ENCODE measurements around the gene ETHE1. TPM values are rescaled to one million over a fixed set of nuclear protein-coding genes. Genes with fewer than 3 reads are reported as not detected.

Gene ETHE1
- total RNA-seq, 1 donor: 52.1 TPM

DNA sequence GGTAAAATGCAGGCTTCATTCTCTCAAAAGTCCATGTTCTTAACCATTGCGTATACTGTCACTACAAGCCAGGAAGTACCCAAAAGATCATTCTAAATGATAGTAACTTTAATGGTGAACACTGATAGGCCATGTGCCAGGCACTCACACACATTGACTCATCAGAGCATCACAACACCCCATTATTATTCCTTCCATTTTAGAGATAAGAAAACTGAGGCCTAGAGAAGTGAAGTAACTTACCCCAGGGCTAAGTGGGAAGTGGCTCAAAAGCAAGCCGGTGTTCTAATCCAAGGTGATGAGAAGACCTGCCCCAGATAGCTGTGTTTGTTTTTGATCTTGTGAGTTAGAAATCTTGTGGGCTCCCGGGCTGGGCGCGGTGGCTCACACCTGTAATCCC, 21.1 kb downstream of the ETHE1 start:
- TF ChIP-seq, protein P1, sequence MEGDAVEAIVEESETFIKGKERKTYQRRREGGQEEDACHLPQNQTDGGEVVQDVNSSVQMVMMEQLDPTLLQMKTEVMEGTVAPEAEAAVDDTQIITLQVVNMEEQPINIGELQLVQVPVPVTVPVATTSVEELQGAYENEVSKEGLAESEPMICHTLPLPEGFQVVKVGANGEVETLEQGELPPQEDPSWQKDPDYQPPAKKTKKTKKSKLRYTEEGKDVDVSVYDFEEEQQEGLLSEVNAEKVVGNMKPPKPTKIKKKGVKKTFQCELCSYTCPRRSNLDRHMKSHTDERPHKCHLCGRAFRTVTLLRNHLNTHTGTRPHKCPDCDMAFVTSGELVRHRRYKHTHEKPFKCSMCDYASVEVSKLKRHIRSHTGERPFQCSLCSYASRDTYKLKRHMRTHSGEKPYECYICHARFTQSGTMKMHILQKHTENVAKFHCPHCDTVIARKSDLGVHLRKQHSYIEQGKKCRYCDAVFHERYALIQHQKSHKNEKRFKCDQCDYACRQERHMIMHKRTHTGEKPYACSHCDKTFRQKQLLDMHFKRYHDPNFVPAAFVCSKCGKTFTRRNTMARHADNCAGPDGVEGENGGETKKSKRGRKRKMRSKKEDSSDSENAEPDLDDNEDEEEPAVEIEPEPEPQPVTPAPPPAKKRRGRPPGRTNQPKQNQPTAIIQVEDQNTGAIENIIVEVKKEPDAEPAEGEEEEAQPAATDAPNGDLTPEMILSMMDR (IDR thresholded peaks at IDR 0.05; ENCODE audit: extremely low read depth, low read depth, low read length): no peak
- Histone ChIP-seq H3K9me3 (ENCODE audit: low read depth, low read length) (no peaks in the 10 kb centered on the region), H3K27me3 (ENCODE audit: insufficient read depth, low read length) (no peaks in the 10 kb centered on the region)

DNA sequence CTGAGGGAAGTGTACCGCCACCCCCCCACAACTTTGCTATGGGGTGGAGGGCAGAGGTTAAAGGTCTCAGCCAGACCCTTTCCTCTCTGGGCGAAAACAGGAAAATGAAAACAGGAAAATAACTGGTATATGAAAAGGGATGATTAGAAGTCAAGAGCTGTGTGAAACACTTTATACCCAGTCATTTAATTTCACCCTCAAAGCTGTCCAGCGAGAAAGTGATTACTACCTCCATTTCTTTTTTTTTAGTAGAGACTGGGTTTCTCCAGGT, 21.9 kb downstream of the ETHE1 start:
- Histone ChIP-seq H3K27me3 (ENCODE audit: insufficient read depth, low read length) (no peaks in the 10 kb centered on the region), H3K4me1 (ENCODE audit: insufficient read depth, low read length) (peaks cover 16% of the 10 kb centered on the region), H4K20me1 (ENCODE audit: insufficient read depth, low read length) (no peaks in the 10 kb centered on the region), H3K79me2 (ENCODE audit: insufficient read depth, low read length) (no peaks in the 10 kb centered on the region), H2AFZ (ENCODE audit: low read length) (no peak overlapping the region), H3K9me3 (ENCODE audit: low read depth, low read length) (no peaks in the 10 kb centered on the region), H3K4me3 (ENCODE audit: insufficient read depth, low read length) (peak overlapping the region; percentile 94), H3K4me2 (ENCODE audit: insufficient read depth, low read length) (peak overlapping the region; percentile 96), H3K36me3 (ENCODE audit: insufficient read depth, low read length) (peaks cover 16% of the 10 kb centered on the region), H3K27ac (ENCODE audit: low read depth, low read length) (no peak overlapping the region)
- no peak for DNase-seq (ENCODE audit: insufficient read length, low spot score, missing footprints)
- TF ChIP-seq, protein P1 (IDR thresholded peaks at IDR 0.05; ENCODE audit: extremely low read depth, low read depth, low read length): no peak

More for the DNA sequence above, 21.1 kb downstream of the ETHE1 start:
- peak; percentile 62 for DNase-seq (ENCODE audit: insufficient read length, low spot score, missing footprints)
- no peak overlapping the region for H3K27ac ChIP-seq (ENCODE audit: low read depth, low read length)
- no peak overlapping the region for H3K4me3 ChIP-seq (ENCODE audit: insufficient read depth, low read length)
- H3K4me1 ChIP-seq (ENCODE audit: insufficient read depth, low read length): peaks cover 16% of the 10 kb centered on the region
- no peak overlapping the region for H3K4me2 ChIP-seq (ENCODE audit: insufficient read depth, low read length)
- no peak overlapping the region for H2AFZ ChIP-seq (ENCODE audit: low read length)
- H3K36me3 ChIP-seq (ENCODE audit: insufficient read depth, low read length): peaks cover 21% of the 10 kb centered on the region
- no peaks in the 10 kb centered on the region for H3K79me2 ChIP-seq (ENCODE audit: insufficient read depth, low read length)
- no peaks in the 10 kb centered on the region for H4K20me1 ChIP-seq (ENCODE audit: insufficient read depth, low read length)

DNA sequence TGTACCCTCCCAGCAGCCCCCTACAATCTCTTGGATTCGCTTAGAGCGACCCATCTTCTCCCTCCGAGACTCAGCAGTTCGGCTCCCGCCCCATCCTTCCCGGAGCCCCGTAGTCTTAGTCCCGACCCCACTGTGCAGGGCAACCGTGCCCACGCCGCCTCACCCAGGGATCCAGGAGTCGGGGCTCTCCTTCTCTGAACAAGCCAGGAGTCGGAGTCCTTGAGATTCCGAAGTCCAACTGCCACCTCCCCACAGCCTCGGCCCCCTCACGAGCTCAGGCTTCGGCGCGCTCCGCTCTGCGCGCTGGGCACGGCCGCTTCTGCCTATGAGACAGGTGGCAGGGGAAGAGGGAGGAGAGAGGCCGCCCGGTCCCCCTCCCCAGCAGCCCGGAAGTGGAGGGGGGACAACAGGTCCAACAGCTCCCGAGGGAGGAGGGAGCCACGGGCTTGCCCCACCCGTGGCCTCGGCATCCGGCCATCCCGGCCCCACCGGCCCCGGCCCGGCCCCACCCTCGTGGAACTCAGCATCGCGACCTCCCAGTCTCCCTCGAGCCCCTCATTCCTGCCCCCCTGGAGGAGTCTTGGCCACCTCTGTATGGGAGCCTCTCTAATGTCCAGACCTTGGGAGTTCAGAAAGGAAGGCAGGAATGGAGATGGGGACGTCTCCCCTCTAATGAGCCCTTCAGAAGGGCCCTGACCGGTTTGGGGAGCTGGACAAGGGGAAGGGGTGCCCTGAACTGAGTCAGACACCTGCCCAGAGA, 22.4 kb downstream of the ETHE1 start, which contains the start of gene PHLDB3:
PHLDB3 (minus strand) TSS at position 321 of the 760 bp plus-strand sequence. CDS start 628 bp downstream, outside the sequence.
- peak; percentile 87 for DNase-seq (ENCODE audit: insufficient read length, low spot score, missing footprints)
- H3K9me3 ChIP-seq (ENCODE audit: low read depth, low read length): no peaks in the 10 kb centered on the region
- peak within 1 kb of the TSS; percentile 94 for H3K4me3 ChIP-seq (ENCODE audit: insufficient read depth, low read length)
- peaks cover 12% of the 10 kb centered on the region for H3K36me3 ChIP-seq (ENCODE audit: insufficient read depth, low read length)
- H3K27me3 ChIP-seq (ENCODE audit: insufficient read depth, low read length): no peaks in the 10 kb centered on the region
- no peaks in the 10 kb centered on the region for H3K79me2 ChIP-seq (ENCODE audit: insufficient read depth, low read length)
- H3K27ac ChIP-seq (ENCODE audit: low read depth, low read length): peak within 1 kb of the TSS; percentile 65
- TF ChIP-seq, protein P1 (IDR thresholded peaks at IDR 0.05; ENCODE audit: extremely low read depth, low read depth, low read length): no peak
- H2AFZ ChIP-seq (ENCODE audit: low read length): peak within 1 kb of the TSS; percentile 97
- peak within 1 kb of the TSS; percentile 96 for H3K4me2 ChIP-seq (ENCODE audit: insufficient read depth, low read length)
- no peaks in the 10 kb centered on the region for H4K20me1 ChIP-seq (ENCODE audit: insufficient read depth, low read length)
- peaks cover 16% of the 10 kb centered on the region for H3K4me1 ChIP-seq (ENCODE audit: insufficient read depth, low read length)

DNA sequence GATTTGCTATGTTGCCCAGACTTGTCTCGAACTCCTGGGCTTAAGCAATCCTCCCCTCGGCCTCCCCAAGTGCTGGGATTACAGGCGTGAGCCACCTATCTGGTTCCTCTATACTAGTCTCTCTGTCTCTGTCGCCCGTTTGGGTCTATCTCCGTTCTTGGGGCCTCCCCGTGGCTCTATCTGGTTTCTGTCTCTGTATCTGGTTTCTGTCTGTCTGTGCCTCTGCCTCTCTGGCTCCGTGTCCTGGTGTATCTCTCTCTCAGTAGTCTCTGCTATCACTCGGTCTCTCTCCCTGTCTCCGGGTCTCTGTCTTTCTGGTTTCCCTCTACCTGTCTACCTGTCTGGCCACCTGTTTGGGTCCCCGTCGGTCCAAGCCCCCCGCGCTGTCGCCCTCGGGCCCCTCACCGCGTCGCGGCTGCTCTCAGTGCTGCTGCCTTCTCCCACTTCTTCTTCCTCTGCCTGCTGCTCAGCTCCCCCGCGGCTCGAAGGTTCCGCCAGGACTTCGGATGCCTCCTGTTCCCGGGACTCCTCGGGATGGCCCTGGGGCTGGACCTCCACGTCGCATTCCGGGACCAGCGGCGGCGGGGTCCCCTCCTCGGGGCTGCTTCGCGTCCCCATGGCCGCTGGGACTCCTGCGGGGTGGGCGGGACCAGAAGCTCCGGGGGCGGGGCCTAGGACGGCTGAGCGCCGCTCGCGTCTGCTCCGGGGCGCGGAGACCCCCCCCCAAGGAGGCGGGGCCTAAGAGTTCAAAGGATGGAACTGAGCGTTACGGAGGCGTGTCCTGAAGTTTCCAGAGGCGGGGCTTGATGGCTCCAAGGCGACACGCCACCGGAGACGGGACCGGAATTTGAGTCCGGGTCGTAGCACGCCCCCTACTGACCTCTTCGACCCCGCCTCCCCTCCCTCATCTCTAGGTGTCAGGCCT, 23.2 kb downstream of the ETHE1 start:
- Histone ChIP-seq H3K4me3 (ENCODE audit: insufficient read depth, low read length) (peak overlapping the region; percentile 94), H3K4me2 (ENCODE audit: insufficient read depth, low read length) (peak overlapping the region; percentile 96)

More for the DNA sequence above, 23.2 kb downstream of the ETHE1 start:
- Histone ChIP-seq H3K27ac (ENCODE audit: low read depth, low read length) (peak overlapping the region; percentile 65), H4K20me1 (ENCODE audit: insufficient read depth, low read length) (no peaks in the 10 kb centered on the region), H3K27me3 (ENCODE audit: insufficient read depth, low read length) (no peaks in the 10 kb centered on the region), H3K4me1 (ENCODE audit: insufficient read depth, low read length) (peaks cover 16% of the 10 kb centered on the region), H3K9me3 (ENCODE audit: low read depth, low read length) (no peaks in the 10 kb centered on the region), H2AFZ (ENCODE audit: low read length) (peak overlapping the region; percentile 97), H3K36me3 (ENCODE audit: insufficient read depth, low read length) (peaks cover 8% of the 10 kb centered on the region), H3K79me2 (ENCODE audit: insufficient read depth, low read length) (no peaks in the 10 kb centered on the region)
- TF ChIP-seq, protein P1 (IDR thresholded peaks at IDR 0.05; ENCODE audit: extremely low read depth, low read depth, low read length): no peak
- peak; percentile 99 for DNase-seq (ENCODE audit: insufficient read length, low spot score, missing footprints)

Measured in osteoblast (primary cell).